ENCODE results near the gene SPRY2.
"Not testable (repeated sequence)": the region's sequence is repeated elsewhere in the genome, so short reads cannot be mapped to it uniquely, and the experiment has no call there.

SPRY2 gene

GRCh38 chr13:80341101-80341755 is at the start of gene SPRY2:
TSS of gene SPRY2 (minus strand) at chr13:80341126. CDS start at chr13:80337705, 3,421 bp downstream.
- no peak for DNase-seq (ENCODE audit: low read depth, low spot score)

GRCh38 chr13:80390338-80390737 is 49.4 kb upstream of the SPRY2 start:
- no peak for DNase-seq (ENCODE audit: low read depth, low spot score)

- no peak for DNase-seq (ENCODE audit: low read depth, low spot score)
Observed at GRCh38 chr13:80389073-80390038, 48.4 kb upstream of the SPRY2 start.

- no peak for DNase-seq (ENCODE audit: low read depth, low spot score)
Observed at GRCh38 chr13:80388506-80388905, 47.6 kb upstream of the SPRY2 start.

- no peak for DNase-seq (ENCODE audit: low read depth, low spot score)
Observed at GRCh38 chr13:80386592-80386991, 45.7 kb upstream of the SPRY2 start.

- DNase-seq (ENCODE audit: low read depth, low spot score) = no peak
Observed at GRCh38 chr13:80386002-80386401, 45.1 kb upstream of the SPRY2 start.

- DNase-seq (ENCODE audit: low read depth, low spot score) = no peak
Observed at GRCh38 chr13:80382576-80382975, 41.6 kb upstream of the SPRY2 start.

- DNase-seq (ENCODE audit: low read depth, low spot score) = no peak
Observed at GRCh38 chr13:80379245-80379644, 38.3 kb upstream of the SPRY2 start.

- no peak for DNase-seq (ENCODE audit: low read depth, low spot score)
Observed at GRCh38 chr13:80376554-80376953, 35.6 kb upstream of the SPRY2 start.

GRCh38 chr13:80374901-80375300 is 34.0 kb upstream of the SPRY2 start:
- no peak for DNase-seq (ENCODE audit: low read depth, low spot score)

- no peak for DNase-seq (ENCODE audit: low read depth, low spot score)
Observed at GRCh38 chr13:80374444-80374843, 33.5 kb upstream of the SPRY2 start.

GRCh38 chr13:80371840-80372509 is 31.0 kb upstream of the SPRY2 start:
- no peak for DNase-seq (ENCODE audit: low read depth, low spot score)

GRCh38 chr13:80367473-80367872 is 26.5 kb upstream of the SPRY2 start:
- no peak for DNase-seq (ENCODE audit: low read depth, low spot score)

- DNase-seq (ENCODE audit: low read depth, low spot score) = no peak
Observed at GRCh38 chr13:80363890-80364503, 23.1 kb upstream of the SPRY2 start.

- no peak for DNase-seq (ENCODE audit: low read depth, low spot score)
Observed at GRCh38 chr13:80362481-80362880, 21.6 kb upstream of the SPRY2 start.

- DNase-seq (ENCODE audit: low read depth, low spot score) = no peak
Observed at GRCh38 chr13:80361883-80362327, 21.0 kb upstream of the SPRY2 start.

GRCh38 chr13:80361298-80361697 is 20.4 kb upstream of the SPRY2 start:
- DNase-seq (ENCODE audit: low read depth, low spot score) = no peak

GRCh38 chr13:80360453-80360800 is 19.5 kb upstream of the SPRY2 start:
- DNase-seq (ENCODE audit: low read depth, low spot score) = no peak

- DNase-seq (ENCODE audit: low read depth, low spot score) = no peak
Observed at GRCh38 chr13:80359778-80360452, 19.0 kb upstream of the SPRY2 start.

- no peak for DNase-seq (ENCODE audit: low read depth, low spot score)
Observed at GRCh38 chr13:80359414-80359777, 18.5 kb upstream of the SPRY2 start.

GRCh38 chr13:80355496-80356094 is 14.7 kb upstream of the SPRY2 start:
- not testable (repeated sequence) for DNase-seq (ENCODE audit: low read depth, low spot score)

All from activated CD4-positive, CD25-positive, alpha-beta regulatory T cell treated with anti-CD3 and anti-CD28 coated beads, Interleukin-2, amount 50 U/mL, for 16 hours (primary cell).